Smooth muscle cell (in vitro differentiated cells): ENCODE results near the gene SDK1. TPM values are rescaled to one million over a fixed set of nuclear protein-coding genes. Genes with fewer than 3 reads are reported as not detected.

ENCODE experiments used
- DNase-seq: peaks from one replicate; lab custom pipeline; 2025; ENCODE audit not compliant: unreplicated experiment; lab: John Stamatoyannopoulos, UW
- H2AFZ ChIP-seq: fragments of 200-600 bp; sonication (generic); 2 replicates; pipeline ENCODE4 v1.6.0; 2016; ENCODE audit warnings: antibody characterized with exemption, low read depth, mild to moderate bottlenecking
- H3F3A ChIP-seq: fragments of 200-600 bp; sonication (generic); 2 replicates; pipeline ENCODE4 v1.6.0; 2017; ENCODE audit warnings: antibody characterized with exemption, low read depth
- H3K27ac ChIP-seq: fragments of 200-600 bp; sonication (generic); 2 replicates; pipeline ENCODE4 v1.5.1; 2016; ENCODE audit warnings: low read depth, mild to moderate bottlenecking
- H3K27me3 ChIP-seq: fragments of 200-600 bp; sonication (generic); 2 replicates; pipeline ENCODE4 v1.6.1; 2016; ENCODE audit warnings: low read depth, mild to moderate bottlenecking
- H3K36me3 ChIP-seq: fragments of 200-600 bp; sonication (generic); 2 replicates; pipeline ENCODE4 v1.5.1; 2016; ENCODE audit warnings: low read depth
- H3K4me1 ChIP-seq: fragments of 200-600 bp; sonication (generic); 2 replicates; pipeline ENCODE4 v1.5.1; 2016; ENCODE audit warnings: low read depth
- H3K4me2 ChIP-seq: fragments of 200-600 bp; sonication (generic); 2 replicates; pipeline ENCODE4 v1.6.0; 2016; ENCODE audit warnings: mild to moderate bottlenecking
- H3K4me3 ChIP-seq: fragments of 200-600 bp; sonication (generic); 2 replicates; pipeline ENCODE4 v1.5.1; 2016; ENCODE audit warnings: mild to moderate bottlenecking
- H3K79me2 ChIP-seq: fragments of 200-600 bp; sonication (generic); 2 replicates; pipeline ENCODE4 v1.6.0; 2016; ENCODE audit warnings: low read depth, mild to moderate bottlenecking
- H3K9ac ChIP-seq: fragments of 200-600 bp; sonication (generic); 2 replicates; pipeline ENCODE4 v1.6.0; 2016; ENCODE audit warnings: low read depth
- H3K9me3 ChIP-seq: fragments of 200-600 bp; sonication (generic); replicated peaks from 2 replicates; pipeline ENCODE4 v1.5.1; 2016; ENCODE audit warnings: low read depth
- H4K20me1 ChIP-seq: fragments of 200-600 bp; sonication (generic); 2 replicates; pipeline ENCODE4 v1.6.0; 2016; ENCODE audit warnings: low read depth
- WGBS: methylation state at CpG from one replicate; pipeline ENCODE4 v1.1.7; 2016; ENCODE audit warnings: low lambda C conversion rate; 5-methylcytosine and 5-hydroxymethylcytosine counted together
- polyA plus RNA-seq: library from polyadenylated mRNA; unstranded; fragments of >200 nt; fragmentation: Nextera tagmentation; extraction: Ambion mirVana; gene quantifications from 2 replicates; pipeline ENCODE4 v1.2.1, GENCODE V29; 2016
- total RNA-seq: library from RNA; depleted of rRNA; stranded (reverse); fragments of >200 nt; gene quantifications from 2 replicates; pipeline ENCODE4 v1.2.3, GENCODE V29; 2014
- TF ChIP-seq, protein P1 (sequence below): fragments of 200-600 bp; sonication (generic); IDR thresholded peaks from 2 replicates; pipeline ENCODE4 v1.5.1; 2017; ENCODE audit warnings: borderline replicate concordance, mild to moderate bottlenecking, antibody characterized with exemption; ENCODE audit not compliant: insufficient read depth, poor library complexity, severe bottlenecking

Gene SDK1
- total and polyA plus RNA-seq, 2 experiments from 2014 or later = 1.1 to 2.5 TPM

DNA sequence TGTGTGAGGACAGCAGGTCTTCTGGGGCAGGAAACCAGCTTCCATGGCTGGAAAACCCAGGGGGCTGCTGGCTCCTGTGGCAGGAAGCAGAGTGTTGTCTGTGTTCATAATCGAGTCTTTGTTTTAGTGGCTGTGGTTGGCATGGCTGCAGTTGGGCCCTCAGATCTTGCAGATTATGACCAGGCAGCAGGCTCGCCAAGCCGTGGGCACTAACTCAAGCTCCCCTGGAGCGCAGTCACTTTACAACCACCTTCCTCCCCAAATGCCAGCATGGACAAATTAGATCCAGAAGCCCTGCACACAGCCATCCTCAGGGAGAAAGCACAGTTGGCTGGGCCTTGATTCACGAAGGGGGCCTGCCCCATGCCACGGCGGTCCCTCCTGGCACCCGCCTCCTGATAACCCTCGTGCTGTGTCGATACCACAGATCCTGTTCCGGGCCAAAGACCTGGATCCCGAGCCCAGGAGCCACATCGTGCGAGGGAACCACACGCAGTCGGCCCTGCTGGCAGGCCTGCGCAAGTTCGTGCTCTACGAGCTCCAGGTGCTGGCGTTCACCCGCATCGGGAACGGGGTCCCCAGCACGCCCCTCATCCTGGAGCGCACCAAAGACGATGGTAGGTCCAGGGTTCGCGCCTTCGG lies 828.5 kb downstream of the SDK1 start:
- DNase-seq = no peak
- Histone ChIP-seq H3K9me3 (no peaks in the 10 kb centered on the region), H3K36me3 (no peaks in the 10 kb centered on the region), H3K79me2 (no peaks in the 10 kb centered on the region), H3K4me3 (no peak overlapping the region), H3K4me2 (no peak overlapping the region), H3K9ac (no peak overlapping the region), H3K4me1 (peaks cover 7% of the 10 kb centered on the region), H3F3A (no peaks in the 10 kb centered on the region), H2AFZ (no peak overlapping the region), H4K20me1 (no peaks in the 10 kb centered on the region), H3K27ac (no peak overlapping the region), H3K27me3 (no peaks in the 10 kb centered on the region)
- TF ChIP-seq, protein P1, sequence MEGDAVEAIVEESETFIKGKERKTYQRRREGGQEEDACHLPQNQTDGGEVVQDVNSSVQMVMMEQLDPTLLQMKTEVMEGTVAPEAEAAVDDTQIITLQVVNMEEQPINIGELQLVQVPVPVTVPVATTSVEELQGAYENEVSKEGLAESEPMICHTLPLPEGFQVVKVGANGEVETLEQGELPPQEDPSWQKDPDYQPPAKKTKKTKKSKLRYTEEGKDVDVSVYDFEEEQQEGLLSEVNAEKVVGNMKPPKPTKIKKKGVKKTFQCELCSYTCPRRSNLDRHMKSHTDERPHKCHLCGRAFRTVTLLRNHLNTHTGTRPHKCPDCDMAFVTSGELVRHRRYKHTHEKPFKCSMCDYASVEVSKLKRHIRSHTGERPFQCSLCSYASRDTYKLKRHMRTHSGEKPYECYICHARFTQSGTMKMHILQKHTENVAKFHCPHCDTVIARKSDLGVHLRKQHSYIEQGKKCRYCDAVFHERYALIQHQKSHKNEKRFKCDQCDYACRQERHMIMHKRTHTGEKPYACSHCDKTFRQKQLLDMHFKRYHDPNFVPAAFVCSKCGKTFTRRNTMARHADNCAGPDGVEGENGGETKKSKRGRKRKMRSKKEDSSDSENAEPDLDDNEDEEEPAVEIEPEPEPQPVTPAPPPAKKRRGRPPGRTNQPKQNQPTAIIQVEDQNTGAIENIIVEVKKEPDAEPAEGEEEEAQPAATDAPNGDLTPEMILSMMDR = no peak
- WGBS = 95% methylated on average over 29 of the region's 29 CpGs

DNA sequence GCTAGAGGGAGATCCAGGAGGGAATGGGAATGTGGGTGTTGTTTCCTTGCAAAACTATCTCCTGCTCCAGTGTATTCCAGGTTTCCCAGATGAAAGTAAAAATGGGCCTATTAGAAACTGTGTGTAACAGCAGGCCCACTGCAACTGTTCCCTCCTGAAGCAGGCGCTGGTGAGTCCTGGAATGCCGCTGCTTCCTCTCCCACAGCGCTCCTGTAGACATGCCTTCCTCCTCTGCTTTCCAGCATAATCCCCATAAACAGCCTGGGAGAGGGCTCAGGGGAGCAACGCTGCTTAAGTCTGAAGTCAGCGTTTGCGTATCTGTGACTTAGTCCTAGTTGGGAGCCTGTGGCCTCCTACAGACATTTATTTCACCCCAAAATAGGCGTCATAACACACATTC lies 830.0 kb downstream of the SDK1 start:
- TF ChIP-seq, protein P1 = no peak
- Histone ChIP-seq H3K79me2 (no peaks in the 10 kb centered on the region), H3K27ac (no peak overlapping the region), H3F3A (no peaks in the 10 kb centered on the region), H3K9me3 (no peaks in the 10 kb centered on the region), H2AFZ (no peak overlapping the region), H3K4me3 (no peak overlapping the region), H3K4me2 (no peak overlapping the region), H3K4me1 (peaks cover 7% of the 10 kb centered on the region), H3K36me3 (no peaks in the 10 kb centered on the region), H3K27me3 (no peaks in the 10 kb centered on the region), H4K20me1 (no peaks in the 10 kb centered on the region), H3K9ac (no peak overlapping the region)
- DNase-seq = no peak
- WGBS = 48% methylated on average over 7 of the region's 7 CpGs

DNA sequence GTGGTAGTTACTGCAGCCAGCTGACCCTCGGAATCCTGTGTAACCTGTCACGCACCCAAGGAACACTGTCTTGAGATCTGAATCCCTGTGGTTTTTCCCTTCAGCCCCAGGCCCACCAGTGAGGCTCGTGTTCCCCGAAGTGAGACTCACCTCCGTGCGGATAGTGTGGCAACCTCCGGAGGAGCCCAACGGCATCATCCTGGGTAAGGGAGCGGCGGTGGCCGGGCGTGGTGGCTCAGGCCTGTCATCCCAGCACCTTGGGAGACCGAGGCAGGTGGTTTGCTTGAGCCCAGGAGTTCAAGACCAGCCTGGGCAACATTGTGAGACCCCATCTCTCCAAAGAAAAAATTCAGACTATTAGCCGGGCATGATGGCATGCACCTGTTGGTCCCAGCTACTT lies 831.2 kb downstream of the SDK1 start:
- Histone ChIP-seq H3K9me3 (no peaks in the 10 kb centered on the region), H3K9ac (no peak overlapping the region), H3K27ac (no peak overlapping the region), H3K4me1 (peaks cover 7% of the 10 kb centered on the region), H3K79me2 (no peaks in the 10 kb centered on the region), H4K20me1 (no peaks in the 10 kb centered on the region), H2AFZ (no peak overlapping the region), H3K4me2 (no peak overlapping the region), H3K4me3 (no peak overlapping the region), H3K27me3 (no peaks in the 10 kb centered on the region), H3F3A (no peaks in the 10 kb centered on the region), H3K36me3 (no peaks in the 10 kb centered on the region)
- DNase-seq = no peak
- TF ChIP-seq, protein P1 = no peak
- 97% methylated on average over 14 of the region's 14 CpGs for WGBS

DNA sequence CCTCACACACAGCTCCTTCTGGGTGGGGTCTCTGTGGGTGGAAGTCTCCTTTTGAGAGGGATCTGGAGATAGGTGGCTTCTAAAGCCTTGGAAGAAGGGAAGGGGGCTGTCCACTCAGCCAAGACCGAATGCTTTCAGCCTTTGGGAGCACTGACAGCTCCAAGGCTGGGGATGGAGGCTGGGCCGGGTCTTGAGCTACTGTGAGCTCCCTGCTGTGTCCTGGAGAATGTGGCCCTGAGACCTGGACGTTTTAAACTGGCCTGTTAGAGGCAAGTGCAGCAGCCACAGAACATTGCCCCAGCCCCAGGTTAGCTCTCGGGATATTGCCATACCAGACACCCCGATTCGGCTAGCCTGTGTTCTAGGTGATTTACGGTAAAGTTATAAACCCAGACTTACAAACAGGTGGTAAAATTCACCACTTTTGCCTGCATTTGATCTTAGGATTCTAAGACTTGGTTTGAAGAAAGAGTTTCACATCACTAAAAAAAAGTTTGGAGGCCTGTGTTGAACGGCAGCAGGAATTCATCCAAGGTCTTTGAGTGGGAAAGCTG lies 832.5 kb downstream of the SDK1 start:
- Histone ChIP-seq H4K20me1 (no peaks in the 10 kb centered on the region), H3K36me3 (no peaks in the 10 kb centered on the region), H3K9ac (no peak overlapping the region), H3K4me2 (no peak overlapping the region), H3K4me1 (peaks cover 7% of the 10 kb centered on the region), H3K4me3 (no peak overlapping the region), H3K79me2 (no peaks in the 10 kb centered on the region), H2AFZ (no peak overlapping the region), H3F3A (no peaks in the 10 kb centered on the region), H3K9me3 (no peaks in the 10 kb centered on the region), H3K27me3 (no peaks in the 10 kb centered on the region), H3K27ac (no peak overlapping the region)
- WGBS = 86% methylated on average over 8 of the region's 8 CpGs
- DNase-seq = no peak
- TF ChIP-seq, protein P1 = no peak
